Ovary (tissue), 9 donors: Measurements from ENCODE around the gene GRID1. TPM values are rescaled to one million over a fixed set of nuclear protein-coding genes. Genes with fewer than 3 reads are reported as not detected.
"Not testable (repeated sequence)": the region's sequence is repeated elsewhere in the genome, so short reads cannot be mapped to it uniquely, and the experiment has no call there.

Experiments
- DNase-seq, 5 donors: peaks; one replicate each; pipeline ENCODE4 v3.0.0-alpha.2; 2019 to 2020
- H3K27ac ChIP-seq, 2 donors: fragments of 200-600 bp; one replicate each; pipeline versions ENCODE4 v1.5.1 to v1.8.0; 2019 to 2022
- H3K27me3 ChIP-seq: fragments of 200-600 bp; one replicate; pipeline ENCODE4 v1.8.0; 2022
- H3K36me3 ChIP-seq: fragments of 200-600 bp; sonication (generic); one replicate; pipeline ENCODE4 v1.5.1; 2019
- H3K4me1 ChIP-seq: one replicate; pipeline ENCODE4 v1.8.1; 2013; ENCODE audit warnings: mild to moderate bottlenecking, moderate library complexity; ENCODE audit not compliant: insufficient read depth
- H3K4me3 ChIP-seq: fragments of 200-600 bp; sonication (generic); one replicate; pipeline ENCODE4 v1.5.1; 2017
- H3K9me3 ChIP-seq, 2 donors: fragments of 200-600 bp in 1 of 2; sonication (generic) in 1 of 2; one replicate each; pipeline versions ENCODE4 v1.5.1 to v1.8.1; 2013 to 2019; ENCODE audit warnings: mild to moderate bottlenecking in 1 of 2, moderate library complexity in 1 of 2
- CTCF ChIP-seq, 3 donors: fragments of 450-650 bp in 2 of 3; fragments of 200-600 bp in 1 of 3; IDR thresholded peaks; one replicate each; pipeline versions ENCODE4 v1.5.1 to v1.8.0; 2016 to 2022; ENCODE audit warnings: antibody characterized with exemption in 3 of 3, mild to moderate bottlenecking in 1 of 3
- EP300 ChIP-seq: sonication (generic); formaldehyde crosslinking; IDR thresholded peaks from one replicate; pipeline ENCODE4 v1.6.1; 2017; ENCODE audit warnings: antibody characterized with exemption
- POLR2A ChIP-seq: fragments of 450-650 bp; IDR thresholded peaks from one replicate; pipeline ENCODE4 v1.6.1; 2017; ENCODE audit warnings: antibody characterized with exemption, mild to moderate bottlenecking, moderate library complexity
- WGBS, 3 donors: extraction: QIAGEN DNeasy Blood & Tissue Kit in 1 of 3; methylation state at CpG; one replicate each; pipeline versions ENCODE4 v1.1.5 to v1.1.7; 2013 to 2017; 5-methylcytosine and 5-hydroxymethylcytosine counted together
- intact Hi-C, 4 donors: fragments of 100-400 bp; cut with DNase I; formaldehyde crosslinking; loops; one replicate each; pipeline versions ENCODE4 v1.11.0 to v1.15.1; 2022 to 2023
- polyA plus RNA-seq, 2 donors: library from polyadenylated mRNA; stranded (reverse); fragments of 200-250 nt in 1 of 2; fragments of 350-450 nt in 1 of 2; fragmentation: Illumina TruSeq in 1 of 2; extraction: RNeasy Lipid Tissue Mini Kit (QIAGEN cat#74804) in 1 of 2; gene quantifications; one replicate each; pipeline ENCODE4 v1.2.3, GENCODE V29; 2013 to 2014
- total RNA-seq, 7 donors: library from RNA; depleted of rRNA in 2 of 7; stranded (reverse); fragments of >200 nt in 2 of 7; fragmentation: NEBNext Ultra II Directional in 3 of 7; extraction: Animal tissue kit (Norgen Biotek cat#: 25700) in 3 of 7; gene quantifications; one replicate each; pipeline versions ENCODE4 v1.1.0 to v1.2.4, GENCODE V29; 2016 to 2023
- donor health status: DM: no; HTN: no; CAD: no; lungs with moderate emphysema.
- donor health status: DM: no; HTN: no; CAD: no.
- donor health status: Bipolar disorder and iron deficiency.
- donor health status: DM: yes; HTN: yes; CAD: no.
- donor health status: DM: no; HTN: no; CAD: no.
- donor health status: DM: yes; HTN: yes; CAD: no.

GRID1 gene
- total and polyA plus RNA-seq, 9 donors: 0.57 to 6.2 (median 1.8) TPM

GRCh38 chr10:86077271-86077670, 289.3 kb downstream of the GRID1 start:
- TF ChIP-seq CTCF (IDR thresholded peaks at IDR 0.05) (no peak), POLR2A (no peak), EP300 (no peak)

GRCh38 chr10:86076497-86076896, 290.1 kb downstream of the GRID1 start:
- H3K27ac ChIP-seq, DNase-seq, H3K4me1 ChIP-seq, H3K36me3 ChIP-seq, H3K4me3 ChIP-seq, H3K27me3 ChIP-seq, intact Hi-C loops, H3K9me3 ChIP-seq: not testable (repeated sequence)
- WGBS, 3 donors: 78 to 85% (median 80%) methylated on average over 4 of the region's 4 CpGs

More at GRCh38 chr10:86077271-86077670, 289.3 kb downstream of the GRID1 start:
- intact Hi-C loops: no loop called here
- Histone ChIP-seq H3K27me3 (no peaks in the 10 kb centered on the region), H3K4me1 (no peaks in the 10 kb centered on the region), H3K4me3 (no peak overlapping the region), H3K9me3 (no peaks in the 10 kb centered on the region), H3K27ac (no peak overlapping the region), H3K36me3 (no peaks in the 10 kb centered on the region)
- 87 to 94% (median 93%) methylated on average over 6 of the region's 6 CpGs for WGBS, 3 donors
- DNase-seq: no peak

- no peaks in the 10 kb centered on the region for H3K36me3 ChIP-seq
- WGBS, 3 donors: 78 to 87% (median 81%) methylated on average over 3 of the region's 3 CpGs
- TF ChIP-seq EP300 (no peak), POLR2A (no peak), CTCF (IDR thresholded peaks at IDR 0.05) (no peak)
- H3K4me1 ChIP-seq: no peaks in the 10 kb centered on the region
- no peak overlapping the region for H3K4me3 ChIP-seq
- H3K27ac ChIP-seq: no peak overlapping the region
- H3K9me3 ChIP-seq: no peaks in the 10 kb centered on the region
- DNase-seq: no peak
- no peaks in the 10 kb centered on the region for H3K27me3 ChIP-seq
- intact Hi-C loops: no loop called here
Observed at GRCh38 chr10:86075512-86075911, 291.1 kb downstream of the GRID1 start.

- Histone ChIP-seq H3K9me3 (no peaks in the 10 kb centered on the region), H3K27ac (no peak overlapping the region), H3K4me3 (no peak overlapping the region), H3K27me3 (no peaks in the 10 kb centered on the region), H3K36me3 (no peaks in the 10 kb centered on the region), H3K4me1 (no peaks in the 10 kb centered on the region)
- intact Hi-C loops: no loop called here
- no peak for DNase-seq
- 59 to 77% (median 62%) methylated on average over 5 of the region's 5 CpGs for WGBS, 3 donors
- TF ChIP-seq CTCF (IDR thresholded peaks at IDR 0.05): no peak
- no peak for TF ChIP-seq EP300
- no peak for TF ChIP-seq POLR2A
Observed at GRCh38 chr10:86074294-86074693, 292.3 kb downstream of the GRID1 start.

GRCh38 chr10:86073199-86073977, 293.2 kb downstream of the GRID1 start:
- H3K27ac ChIP-seq: no peak overlapping the region
- H3K27me3 ChIP-seq: no peaks in the 10 kb centered on the region
- no peaks in the 10 kb centered on the region for H3K9me3 ChIP-seq
- intact Hi-C loops: no loop called here
- no peaks in the 10 kb centered on the region for H3K36me3 ChIP-seq
- DNase-seq: no peak
- 56 to 66% (median 65%) methylated on average over 7 of the region's 7 CpGs for WGBS, 3 donors
- no peaks in the 10 kb centered on the region for H3K4me1 ChIP-seq
- TF ChIP-seq CTCF (IDR thresholded peaks at IDR 0.05) (no peak), EP300 (no peak), POLR2A (no peak)
- no peak overlapping the region for H3K4me3 ChIP-seq
